K562 (cell line): Measurements from ENCODE around the gene RELL2. TPM values are rescaled to one million over a fixed set of nuclear protein-coding genes. Genes with fewer than 3 reads are reported as not detected.

Source experiments
- ADNP ChIP-seq: fragments of 200-800 bp; sonication (Bioruptor generic); IDR thresholded peaks from 2 replicates; pipeline ENCODE4 v1.6.1; 2016; ENCODE audit warnings: missing genetic modification characterization, missing compliant biosample characterization
- ATF7 ChIP-seq: fragments of 450-650 bp; IDR thresholded peaks from 2 replicates; pipeline ENCODE4 v1.7.1; 2014; ENCODE audit warnings: mild to moderate bottlenecking, moderate library complexity
- BCL6 ChIP-seq: fragments of 250-450 bp; sonication (Bioruptor Pico); IDR thresholded peaks from 2 replicates; pipeline ENCODE4 v1.4.0; 2020
- DPF2 ChIP-seq: fragments of 450-650 bp; IDR thresholded peaks from 2 replicates; pipeline ENCODE4 v1.6.1; 2016
- EHMT2 ChIP-seq: fragments of 450-650 bp; IDR thresholded peaks from 2 replicates; pipeline ENCODE4 v1.6.1; 2018; ENCODE audit warnings: antibody characterized with exemption
- EZH2 ChIP-seq: IDR thresholded peaks from 2 replicates; pipeline ENCODE4 v1.6.1; 2012; ENCODE audit warnings: low read depth, mild to moderate bottlenecking, inconsistent platforms, low read length, borderline replicate concordance
- HCFC1 ChIP-seq: IDR thresholded peaks from 2 replicates; pipeline ENCODE4 v1.6.1; 2012; ENCODE audit warnings: low read depth, low read length, improper control_type of control experiment
- ILK ChIP-seq: fragments of 450-650 bp; IDR thresholded peaks from 2 replicates; pipeline ENCODE4 v1.6.1; 2016; ENCODE audit warnings: missing genetic modification characterization, low read depth, mild to moderate bottlenecking, missing compliant biosample characterization, moderate library complexity, borderline replicate concordance
- MEIS2 ChIP-seq: fragments of 450-650 bp; IDR thresholded peaks from 2 replicates; pipeline ENCODE4 v1.6.1; 2014; ENCODE audit warnings: mild to moderate bottlenecking; ENCODE audit not compliant: partially characterized antibody
- NFXL1 ChIP-seq: fragments of 450-650 bp; formaldehyde crosslinking; IDR thresholded peaks from 2 replicates; pipeline ENCODE4 v1.4.0; 2021; ENCODE audit warnings: mild to moderate bottlenecking
- SP2 ChIP-seq: IDR thresholded peaks from 2 replicates; pipeline ENCODE4 v1.6.1; 2011; ENCODE audit warnings: mild to moderate bottlenecking, low read depth, low read length, moderate library complexity; ENCODE audit not compliant: poor library complexity, severe bottlenecking; ENCODE audit errors: extremely low read depth
- SREBF1 ChIP-seq: fragments of 150-350 bp; IDR thresholded peaks from 2 replicates; pipeline ENCODE4 v1.6.1; 2014; ENCODE audit warnings: antibody characterized with exemption, low read depth, low read length, borderline replicate concordance
- SRSF9 ChIP-seq: fragments of 200-400 bp; formaldehyde crosslinking; IDR thresholded peaks from 2 replicates; pipeline ENCODE4 v1.6.1; 2017; ENCODE audit warnings: low read depth, low read length, borderline replicate concordance
- STAT6 ChIP-seq: sonication (generic); formaldehyde crosslinking; IDR thresholded peaks from 2 replicates; pipeline ENCODE4 v1.8.1; 2023; ENCODE audit warnings: mild to moderate bottlenecking, missing genetic modification reagents
- SUPT5H ChIP-seq: fragments of 450-650 bp; IDR thresholded peaks from 2 replicates; pipeline ENCODE4 v1.6.1; 2016
- TSC22D4 ChIP-seq: fragments of 450-650 bp; IDR thresholded peaks from 2 replicates; pipeline ENCODE4 v1.6.1; 2016; ENCODE audit warnings: missing genetic modification characterization, missing biosample characterization, control low read depth
- YY1 ChIP-seq, 3 experiments: IDR thresholded peaks; 2 replicates each; pipeline ENCODE4 v1.6.1; 2011; ENCODE audit warnings: low read length in 2 of 3, mild to moderate bottlenecking in 2 of 3, moderate library complexity in 2 of 3, borderline replicate concordance in 1 of 3, control low read depth in 1 of 3, low read depth in 1 of 3; ENCODE audit not compliant: insufficient read depth in 3 of 3, insufficient replicate concordance in 2 of 3, control insufficient read depth in 1 of 3, insufficient read length in 1 of 3; ENCODE audit errors: extremely low read depth in 1 of 3
- ZC3H4 ChIP-seq: sonication (generic); formaldehyde crosslinking; IDR thresholded peaks from 2 replicates; pipeline ENCODE4 v1.9.0; 2021; ENCODE audit warnings: missing genetic modification reagents, borderline replicate concordance
- ZNF217 ChIP-seq: sonication (generic); formaldehyde crosslinking; IDR thresholded peaks from 2 replicates; pipeline ENCODE4 v1.8.0; 2022; ENCODE audit warnings: mild to moderate bottlenecking, missing genetic modification reagents
- ZNF695 ChIP-seq: fragments of 450-650 bp; formaldehyde crosslinking; IDR thresholded peaks from 2 replicates; pipeline ENCODE4 v1.4.0; 2020; ENCODE audit warnings: mild to moderate bottlenecking, moderate library complexity
- polyA plus RNA-seq, 8 experiments: library from polyadenylated mRNA; depleted of rRNA in 4 of 8; stranded (reverse) in 5 of 8; unstranded in 3 of 8; fragments of >200 nt; fragmentation: Nextera tagmentation in 2 of 8; fragmentation: Illumina TruSeq in 1 of 8; extraction: Ambion mirVana in 2 of 8; extraction: Trizol in 1 of 8; gene quantifications; 2 replicates each; pipeline versions ENCODE4 v1.2.1 to v1.2.3, GENCODE V29; 2011 to 2014; ENCODE audit warnings: inconsistent platforms in 1 of 8, missing spikeins in 1 of 8
- total RNA-seq, 7 experiments: library from RNA; depleted of rRNA in 6 of 7; stranded (reverse); fragments of >200 nt in 6 of 7; fragmentation: Illumina TruSeq in 2 of 7; extraction: Trizol in 2 of 7; gene quantifications; 2 replicates each; pipeline versions ENCODE4 v1.2.1 to v1.2.3, GENCODE V29; 2011 to 2021; ENCODE audit warnings: low replicate concordance in 1 of 7
- TF ChIP-seq, protein P1 (sequence below): fragments of 450-650 bp; formaldehyde crosslinking; conservative IDR thresholded peaks from 2 replicates; pipeline ENCODE4 v1.4.0; 2022; ENCODE audit warnings: mild to moderate bottlenecking, missing genetic modification characterization

Gene RELL2
- total and polyA plus RNA-seq, 9 of the 15 experiments (the other 6 are each of a cell fraction or from before 2014, with no cell fraction given), result 0.06 to 36.0 (median 14.3) TPM

DNA sequence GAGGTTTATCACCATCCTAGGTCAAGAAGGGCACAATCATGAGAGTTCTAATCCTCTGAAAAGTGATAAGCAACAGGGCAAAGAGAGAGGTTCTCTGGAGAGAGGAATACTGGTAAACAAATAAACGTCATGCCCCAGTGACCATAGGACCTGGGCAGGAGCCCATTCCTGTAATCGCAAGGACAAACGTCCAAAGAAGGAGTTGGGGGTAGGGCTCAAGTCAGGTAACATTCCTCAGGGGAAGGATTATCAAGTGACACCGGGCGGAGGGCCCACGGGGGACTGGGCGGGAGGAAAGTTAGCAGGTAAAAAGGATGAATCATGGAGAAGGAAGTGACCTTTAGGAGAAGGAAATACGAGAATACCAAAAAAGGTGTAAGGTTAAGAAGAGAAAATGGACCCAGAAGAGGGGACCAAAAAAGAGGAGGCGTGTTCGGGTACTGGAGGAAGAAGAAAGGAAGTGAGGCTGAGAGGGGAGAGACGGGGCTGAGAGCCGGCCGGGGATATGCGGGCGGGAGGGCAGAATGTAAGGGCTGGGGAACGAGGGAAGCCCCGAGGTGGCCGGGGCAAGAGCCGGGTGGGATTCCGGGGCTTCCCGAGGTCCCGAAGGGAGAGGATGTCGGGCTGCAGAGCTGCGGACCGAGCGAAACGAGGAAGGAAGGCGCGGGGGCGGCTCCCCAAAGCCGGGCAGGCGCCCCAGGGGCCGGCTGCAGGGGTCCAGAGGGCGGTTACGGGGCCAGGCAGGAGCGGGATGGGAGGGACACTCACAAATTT, 18.6 kb upstream of the RELL2 start (continued):
- no peak for TF ChIP-seq SP2
- TF ChIP-seq YY1 (IDR thresholded peaks at IDR 0.05; ENCODE audit: borderline replicate concordance in 1 of 3, control insufficient read depth in 1 of 3, extremely low read depth in 1 of 3, insufficient read depth in 3 of 3, insufficient read length in 1 of 3, insufficient replicate concordance in 2 of 3, low read depth in 1 of 3, low read length in 2 of 3), result peak in 1 of 3 experiments; percentile 4
- TF ChIP-seq, protein P1, sequence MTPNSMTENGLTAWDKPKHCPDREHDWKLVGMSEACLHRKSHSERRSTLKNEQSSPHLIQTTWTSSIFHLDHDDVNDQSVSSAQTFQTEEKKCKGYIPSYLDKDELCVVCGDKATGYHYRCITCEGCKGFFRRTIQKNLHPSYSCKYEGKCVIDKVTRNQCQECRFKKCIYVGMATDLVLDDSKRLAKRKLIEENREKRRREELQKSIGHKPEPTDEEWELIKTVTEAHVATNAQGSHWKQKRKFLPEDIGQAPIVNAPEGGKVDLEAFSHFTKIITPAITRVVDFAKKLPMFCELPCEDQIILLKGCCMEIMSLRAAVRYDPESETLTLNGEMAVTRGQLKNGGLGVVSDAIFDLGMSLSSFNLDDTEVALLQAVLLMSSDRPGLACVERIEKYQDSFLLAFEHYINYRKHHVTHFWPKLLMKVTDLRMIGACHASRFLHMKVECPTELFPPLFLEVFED (CRISPR knock-in tag), result no peak
- no peak for TF ChIP-seq SRSF9
- TF ChIP-seq SREBF1, result no peak
- peak; percentile 46; the same call in 1 of the 2 replicates for TF ChIP-seq HCFC1
- peak; percentile 68 for TF ChIP-seq DPF2
- no peak for TF ChIP-seq ZNF217 (CRISPR knock-in tag)
- no peak for TF ChIP-seq ZNF695 (CRISPR knock-in tag)
- no peak for TF ChIP-seq BCL6 (CRISPR knock-in tag)
- no peak for TF ChIP-seq TSC22D4 (tag)
- no peak for TF ChIP-seq EZH2
- TF ChIP-seq ILK (tag), result no peak
- no peak for TF ChIP-seq ATF7
- TF ChIP-seq EHMT2, result no peak
- no peak for TF ChIP-seq ZC3H4 (CRISPR knock-in tag)
- peak; percentile 57 for TF ChIP-seq SUPT5H
- no peak for TF ChIP-seq STAT6 (CRISPR knock-in tag)
- no peak for TF ChIP-seq NFXL1 (CRISPR knock-in tag)
- TF ChIP-seq ADNP (tag), result no peak
- no peak for TF ChIP-seq MEIS2
